Stomach (tissue), 9 donors: ENCODE data around the gene SEMA6A. TPM values are rescaled to one million over a fixed set of nuclear protein-coding genes. Genes with fewer than 3 reads are reported as not detected.

Source experiments
- DNase-seq, 2 donors: peaks; one replicate each; pipeline versions ENCODE4 v3.0.0 to v3.0.0-alpha.2; 2013 to 2019
- H3K27ac ChIP-seq, 5 donors: fragments of 200-600 bp in 4 of 5; sonication (generic) in 4 of 5; one replicate each; pipeline ENCODE4 v1.5.1; 2013 to 2019; ENCODE audit warnings: mild to moderate bottlenecking in 1 of 5, moderate library complexity in 1 of 5
- H3K27me3 ChIP-seq, 3 donors: fragments of 200-600 bp; sonication (generic); one replicate each; pipeline ENCODE4 v1.5.1; 2017 to 2019; ENCODE audit warnings: mixed run types in 1 of 3
- H3K36me3 ChIP-seq, 4 donors: fragments of 200-600 bp; sonication (generic); 1 replicate in 3 of 4; 2 replicates in 1 of 4; pipeline ENCODE4 v1.5.1; 2016 to 2019
- H3K4me1 ChIP-seq, 4 donors: fragments of 200-600 bp; sonication (generic); one replicate each; pipeline ENCODE4 v1.5.1; 2016 to 2019
- H3K4me3 ChIP-seq, 4 donors: fragments of 200-600 bp; sonication (generic) in 3 of 4; one replicate each; pipeline ENCODE4 v1.5.1; 2016 to 2019; ENCODE audit warnings: mild to moderate bottlenecking in 1 of 4
- H3K9me3 ChIP-seq, 4 donors: fragments of 200-600 bp; sonication (generic); one replicate each; pipeline ENCODE4 v1.5.1; 2016 to 2019
- CTCF ChIP-seq, 7 experiments: fragments of 450-650 bp in 4 of 7; fragments of 200-600 bp in 3 of 7; sonication (generic) in 3 of 7; IDR thresholded peaks; one replicate each; pipeline ENCODE4 v1.5.1; 2016 to 2019; ENCODE audit warnings: antibody characterized with exemption in 7 of 7, control low read depth in 2 of 7, mild to moderate bottlenecking in 1 of 7
- EP300 ChIP-seq: sonication (generic); formaldehyde crosslinking; IDR thresholded peaks from one replicate; pipeline ENCODE4 v1.6.1; 2017; ENCODE audit warnings: antibody characterized with exemption
- POLR2A ChIP-seq, 4 donors: fragments of 450-650 bp; IDR thresholded peaks; one replicate each; pipeline ENCODE4 v1.6.1; 2016; ENCODE audit warnings: antibody characterized with exemption in 4 of 4, control low read depth in 2 of 4, mild to moderate bottlenecking in 1 of 4, moderate library complexity in 1 of 4
- POLR2AphosphoS5 ChIP-seq, 3 donors: sonication (generic); formaldehyde crosslinking; IDR thresholded peaks; one replicate each; pipeline ENCODE4 v1.6.1; 2016; ENCODE audit warnings: antibody characterized with exemption in 3 of 3
- WGBS, 5 donors: extraction: QIAGEN DNeasy Blood & Tissue Kit in 3 of 5; methylation state at CpG; one replicate each; pipeline versions ENCODE4 v1.1.5 to v1.1.7; 2013 to 2018; 5-methylcytosine and 5-hydroxymethylcytosine counted together
- intact Hi-C: fragments of 100-400 bp; cut with DNase I; formaldehyde crosslinking; loops from one replicate; pipeline ENCODE4 v1.15.1; 2023; ENCODE audit warnings: low total_unique reads
- polyA plus RNA-seq, 3 donors: library from polyadenylated mRNA; stranded (reverse); fragments of 200-250 nt; gene quantifications; one replicate each; pipeline ENCODE4 v1.2.3, GENCODE V29; 2013
- total RNA-seq, 5 donors: library from RNA; depleted of rRNA; stranded (reverse); fragments of >200 nt; gene quantifications; one replicate each; pipeline versions ENCODE4 v1.1.0 to v1.2.3, GENCODE V29; 2014 to 2016
- donor health status: healthy with polysubstance abuse.
- donor health status: Bipolar disorder and iron deficiency.
- donor health status: healthy.

Gene SEMA6A
- total and polyA plus RNA-seq, 8 donors: 0.37 to 37.5 (median 11.0) TPM

GRCh38 chr5:116423141-116423540 is 151.5 kb downstream of the SEMA6A start:
- DNase-seq: peak in 1 of 2 donors; percentile 32
- H3K4me3 ChIP-seq: no peak overlapping the region
- H3K4me1 ChIP-seq: peaks cover 0 to 4% (median 0%) of the 10 kb centered on the region in 4 donors
- intact Hi-C loops: no loop called here
- no peaks in the 10 kb centered on the region for H3K36me3 ChIP-seq
- H3K27me3 ChIP-seq: no peaks in the 10 kb centered on the region
- no peaks in the 10 kb centered on the region for H3K9me3 ChIP-seq
- H3K27ac ChIP-seq: no peak overlapping the region
- TF ChIP-seq POLR2A (IDR thresholded peaks at IDR 0.05) (no peak), EP300 (no peak), POLR2AphosphoS5 (IDR thresholded peaks at IDR 0.05) (no peak), CTCF (IDR thresholded peaks at IDR 0.05) (no peak)

GRCh38 chr5:116421080-116421629 is 153.5 kb downstream of the SEMA6A start:
- WGBS, 5 donors: 88 to 98% (median 94%) methylated on average over 5 of the region's 5 CpGs

GRCh38 chr5:116420540-116420939 is 154.1 kb downstream of the SEMA6A start:
- 79 to 85% (median 85%) methylated on average over 4 of the region's 4 CpGs for WGBS, 5 donors
- intact Hi-C loops: no loop called here
- H3K36me3 ChIP-seq: no peaks in the 10 kb centered on the region
- TF ChIP-seq POLR2AphosphoS5 (IDR thresholded peaks at IDR 0.05) (no peak), EP300 (no peak), POLR2A (IDR thresholded peaks at IDR 0.05) (no peak), CTCF (IDR thresholded peaks at IDR 0.05) (no peak)
- no peaks in the 10 kb centered on the region for H3K9me3 ChIP-seq
- no peak for DNase-seq
- no peak overlapping the region for H3K4me3 ChIP-seq
- H3K4me1 ChIP-seq: peaks cover 0 to 4% (median 1%) of the 10 kb centered on the region in 4 donors
- H3K27ac ChIP-seq: no peak overlapping the region
- no peaks in the 10 kb centered on the region for H3K27me3 ChIP-seq

More at GRCh38 chr5:116421080-116421629, 153.5 kb downstream of the SEMA6A start:
- Histone ChIP-seq H3K27ac (no peak overlapping the region), H3K4me3 (no peak overlapping the region), H3K4me1 (peaks cover 0 to 4% (median 0%) of the 10 kb centered on the region in 4 donors), H3K9me3 (no peaks in the 10 kb centered on the region), H3K36me3 (no peaks in the 10 kb centered on the region), H3K27me3 (no peaks in the 10 kb centered on the region)
- TF ChIP-seq POLR2A (IDR thresholded peaks at IDR 0.05): no peak
- TF ChIP-seq POLR2AphosphoS5 (IDR thresholded peaks at IDR 0.05): no peak
- TF ChIP-seq CTCF (IDR thresholded peaks at IDR 0.05): no peak
- no peak for TF ChIP-seq EP300
- no peak for DNase-seq
- intact Hi-C loops: no loop called here

- H3K27me3 ChIP-seq: no peaks in the 10 kb centered on the region
- no peak overlapping the region for H3K27ac ChIP-seq
- H3K9me3 ChIP-seq: no peaks in the 10 kb centered on the region
- WGBS, 5 donors: 86 to 100% (median 88%) methylated on average over 1 of the region's 1 CpG
- no peak for DNase-seq
- intact Hi-C loops: no loop called here
- peaks cover 0 to 7% (median 0%) of the 10 kb centered on the region in 4 donors for H3K4me1 ChIP-seq
- TF ChIP-seq EP300 (no peak), CTCF (IDR thresholded peaks at IDR 0.05) (no peak), POLR2A (IDR thresholded peaks at IDR 0.05) (no peak), POLR2AphosphoS5 (IDR thresholded peaks at IDR 0.05) (no peak)
- no peaks in the 10 kb centered on the region for H3K36me3 ChIP-seq
- H3K4me3 ChIP-seq: no peak overlapping the region
These were observed 155.4 kb downstream of the SEMA6A start for GRCh38 chr5:116419258-116419657.
